Vagina (tissue), 2 donors: ENCODE data around the gene PBX1. TPM values are rescaled to one million over a fixed set of nuclear protein-coding genes. Genes with fewer than 3 reads are reported as not detected.

Experiments used
- DNase-seq, 2 donors: peaks; one replicate each; pipeline ENCODE4 v3.0.0-alpha.2; 2017; ENCODE audit errors: extremely low spot score in 2 of 2
- H3K27ac ChIP-seq: fragments of 200-600 bp; sonication (generic); one replicate; pipeline ENCODE4 v1.5.1; 2019
- H3K27me3 ChIP-seq: fragments of 200-600 bp; sonication (generic); one replicate; pipeline ENCODE4 v1.5.1; 2019
- H3K36me3 ChIP-seq, 2 donors: fragments of 200-600 bp; sonication (generic); one replicate each; pipeline ENCODE4 v1.5.1; 2017 to 2019
- H3K4me1 ChIP-seq: fragments of 200-600 bp; sonication (generic); one replicate; pipeline ENCODE4 v1.5.1; 2019
- H3K4me3 ChIP-seq, 2 donors: fragments of 200-600 bp; sonication (generic); 1 replicate in 1 of 2; 2 replicates in 1 of 2; pipeline ENCODE4 v1.5.1; 2016 to 2019
- H3K9me3 ChIP-seq: fragments of 200-600 bp; sonication (generic); one replicate; pipeline ENCODE4 v1.5.1; 2019
- POLR2A ChIP-seq, 2 donors: fragments of 450-650 bp; IDR thresholded peaks; one replicate each; pipeline ENCODE4 v1.6.1; 2017; ENCODE audit warnings: antibody characterized with exemption in 2 of 2, mild to moderate bottlenecking in 2 of 2, moderate library complexity in 2 of 2
- POLR2AphosphoS5 ChIP-seq, 2 donors: sonication (generic); formaldehyde crosslinking; IDR thresholded peaks; one replicate each; pipeline ENCODE4 v1.9.0; 2017; ENCODE audit warnings: antibody characterized with exemption in 2 of 2, mild to moderate bottlenecking in 2 of 2, low read depth in 1 of 2; ENCODE audit not compliant: insufficient read depth in 1 of 2
- intact Hi-C: fragments of 100-400 bp; cut with DNase I; formaldehyde crosslinking; loops from one replicate; pipeline ENCODE4 v1.15.1; 2023
- total RNA-seq: library from RNA; depleted of rRNA; stranded (reverse); fragments of >200 nt; gene quantifications from one replicate; pipeline ENCODE4 v1.2.3, GENCODE V29; 2016
- TF ChIP-seq, protein P1 (sequence below), 3 experiments: fragments of 450-650 bp in 2 of 3; fragments of 200-600 bp in 1 of 3; sonication (generic) in 1 of 3; IDR thresholded peaks; one replicate each; pipeline ENCODE4 v1.5.1; 2017 to 2019; ENCODE audit warnings: antibody characterized with exemption in 3 of 3, mild to moderate bottlenecking in 2 of 3, moderate library complexity in 2 of 3

The PBX1 gene
- total RNA-seq, 1 donor from 2014 or later = 69.0 TPM

GRCh38 chr1:164641353-164641730 lies 82.4 kb downstream of the PBX1 start:
- peaks cover 100% of the 10 kb centered on the region for H3K4me1 ChIP-seq
- peak overlapping the region; percentile 70 for H3K27ac ChIP-seq
- H3K36me3 ChIP-seq = no peaks in the 10 kb centered on the region
- DNase-seq = no peak
- intact Hi-C loops = no loop called here
- no peaks in the 10 kb centered on the region for H3K9me3 ChIP-seq
- TF ChIP-seq, protein P1, sequence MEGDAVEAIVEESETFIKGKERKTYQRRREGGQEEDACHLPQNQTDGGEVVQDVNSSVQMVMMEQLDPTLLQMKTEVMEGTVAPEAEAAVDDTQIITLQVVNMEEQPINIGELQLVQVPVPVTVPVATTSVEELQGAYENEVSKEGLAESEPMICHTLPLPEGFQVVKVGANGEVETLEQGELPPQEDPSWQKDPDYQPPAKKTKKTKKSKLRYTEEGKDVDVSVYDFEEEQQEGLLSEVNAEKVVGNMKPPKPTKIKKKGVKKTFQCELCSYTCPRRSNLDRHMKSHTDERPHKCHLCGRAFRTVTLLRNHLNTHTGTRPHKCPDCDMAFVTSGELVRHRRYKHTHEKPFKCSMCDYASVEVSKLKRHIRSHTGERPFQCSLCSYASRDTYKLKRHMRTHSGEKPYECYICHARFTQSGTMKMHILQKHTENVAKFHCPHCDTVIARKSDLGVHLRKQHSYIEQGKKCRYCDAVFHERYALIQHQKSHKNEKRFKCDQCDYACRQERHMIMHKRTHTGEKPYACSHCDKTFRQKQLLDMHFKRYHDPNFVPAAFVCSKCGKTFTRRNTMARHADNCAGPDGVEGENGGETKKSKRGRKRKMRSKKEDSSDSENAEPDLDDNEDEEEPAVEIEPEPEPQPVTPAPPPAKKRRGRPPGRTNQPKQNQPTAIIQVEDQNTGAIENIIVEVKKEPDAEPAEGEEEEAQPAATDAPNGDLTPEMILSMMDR (IDR thresholded peaks at IDR 0.05) = no peak
- peak in 1 of 2 donors; percentile 50 for TF ChIP-seq POLR2AphosphoS5 (IDR thresholded peaks at IDR 0.05; ENCODE audit: insufficient read depth in 1 of 2, low read depth in 1 of 2)
- H3K4me3 ChIP-seq = no peak overlapping the region
- H3K27me3 ChIP-seq = no peaks in the 10 kb centered on the region

DNA sequence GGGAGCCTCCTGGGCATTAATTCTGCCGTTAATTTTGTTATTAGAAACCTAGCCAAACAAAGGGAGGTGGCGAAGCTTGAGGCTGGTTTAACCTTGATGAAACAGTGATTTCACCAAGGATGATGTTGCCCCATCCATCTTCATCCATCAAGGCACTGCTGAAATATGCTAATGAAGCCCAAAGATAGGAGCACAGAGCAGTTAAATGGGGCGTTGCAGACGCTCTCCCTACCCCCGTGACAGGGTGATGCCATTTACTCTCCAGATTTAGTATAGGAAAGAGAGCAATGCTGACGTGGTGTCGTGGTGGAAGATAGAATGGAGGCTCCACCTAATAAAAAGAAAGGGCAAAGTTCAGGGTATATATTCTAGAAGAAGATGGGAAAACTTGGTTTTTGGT lies 84.0 kb downstream of the PBX1 start:
- peaks cover 100% of the 10 kb centered on the region for H3K4me1 ChIP-seq
- TF ChIP-seq, protein P1 (IDR thresholded peaks at IDR 0.05) = no peak
- no peak for TF ChIP-seq POLR2A (IDR thresholded peaks at IDR 0.05)
- TF ChIP-seq POLR2AphosphoS5 (IDR thresholded peaks at IDR 0.05; ENCODE audit: insufficient read depth in 1 of 2, low read depth in 1 of 2) = no peak
- no peaks in the 10 kb centered on the region for H3K27me3 ChIP-seq
- no peak overlapping the region for H3K4me3 ChIP-seq
- no peak for DNase-seq
- no peak overlapping the region for H3K27ac ChIP-seq
- H3K9me3 ChIP-seq = no peaks in the 10 kb centered on the region
- intact Hi-C loops = no loop called here
- H3K36me3 ChIP-seq = no peaks in the 10 kb centered on the region

GRCh38 chr1:164644268-164644667 lies 85.3 kb downstream of the PBX1 start:
- Histone ChIP-seq H3K27ac (peak overlapping the region; percentile 61), H3K27me3 (no peaks in the 10 kb centered on the region), H3K4me3 (no peak overlapping the region), H3K36me3 (no peaks in the 10 kb centered on the region), H3K9me3 (no peaks in the 10 kb centered on the region), H3K4me1 (peaks cover 100% of the 10 kb centered on the region)
- no peak for DNase-seq
- TF ChIP-seq POLR2AphosphoS5 (IDR thresholded peaks at IDR 0.05; ENCODE audit: insufficient read depth in 1 of 2, low read depth in 1 of 2) (no peak), POLR2A (IDR thresholded peaks at IDR 0.05) (no peak)
- TF ChIP-seq, protein P1 (IDR thresholded peaks at IDR 0.05) = no peak
- intact Hi-C loops = no loop called here

GRCh38 chr1:164644774-164645644 lies 86.0 kb downstream of the PBX1 start:
- Histone ChIP-seq H3K9me3 (no peaks in the 10 kb centered on the region), H3K27ac (peak overlapping the region; percentile 61), H3K27me3 (no peaks in the 10 kb centered on the region), H3K4me3 (no peak overlapping the region), H3K36me3 (no peaks in the 10 kb centered on the region), H3K4me1 (peaks cover 100% of the 10 kb centered on the region)
- intact Hi-C loops = no loop called here
- TF ChIP-seq POLR2AphosphoS5 (IDR thresholded peaks at IDR 0.05; ENCODE audit: insufficient read depth in 1 of 2, low read depth in 1 of 2) (no peak), POLR2A (IDR thresholded peaks at IDR 0.05) (no peak)
- TF ChIP-seq, protein P1 (IDR thresholded peaks at IDR 0.05) = no peak
- DNase-seq = no peak

DNA sequence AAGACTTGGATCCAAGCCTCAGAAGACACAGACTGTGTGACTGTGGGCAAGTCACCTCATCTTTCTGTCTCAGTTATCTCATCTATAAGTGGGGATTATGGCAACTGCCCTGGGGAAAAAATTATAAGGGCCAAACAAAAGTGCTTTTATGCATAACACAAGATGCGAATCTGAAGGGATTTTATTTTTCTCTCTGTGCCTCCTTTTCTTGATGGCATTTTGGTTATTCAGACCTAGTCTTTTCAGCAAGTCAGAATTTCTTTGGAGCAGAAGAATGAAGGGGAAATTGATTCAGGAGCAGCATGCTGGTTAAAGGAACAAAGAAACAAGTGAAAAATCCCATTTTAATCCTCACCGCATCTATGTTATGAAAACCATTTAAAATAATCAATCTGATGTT lies 86.9 kb downstream of the PBX1 start:
- intact Hi-C loops = no loop called here
- peak overlapping the region; percentile 61 for H3K27ac ChIP-seq
- TF ChIP-seq POLR2AphosphoS5 (IDR thresholded peaks at IDR 0.05; ENCODE audit: insufficient read depth in 1 of 2, low read depth in 1 of 2) (no peak), POLR2A (IDR thresholded peaks at IDR 0.05) (no peak)
- TF ChIP-seq, protein P1 (IDR thresholded peaks at IDR 0.05) = no peak
- H3K36me3 ChIP-seq = no peaks in the 10 kb centered on the region
- peaks cover 100% of the 10 kb centered on the region for H3K4me1 ChIP-seq
- no peaks in the 10 kb centered on the region for H3K9me3 ChIP-seq
- H3K4me3 ChIP-seq = no peak overlapping the region
- no peaks in the 10 kb centered on the region for H3K27me3 ChIP-seq
- DNase-seq = no peak
